Measurements from ENCODE around the gene KIF5B.

DNA sequence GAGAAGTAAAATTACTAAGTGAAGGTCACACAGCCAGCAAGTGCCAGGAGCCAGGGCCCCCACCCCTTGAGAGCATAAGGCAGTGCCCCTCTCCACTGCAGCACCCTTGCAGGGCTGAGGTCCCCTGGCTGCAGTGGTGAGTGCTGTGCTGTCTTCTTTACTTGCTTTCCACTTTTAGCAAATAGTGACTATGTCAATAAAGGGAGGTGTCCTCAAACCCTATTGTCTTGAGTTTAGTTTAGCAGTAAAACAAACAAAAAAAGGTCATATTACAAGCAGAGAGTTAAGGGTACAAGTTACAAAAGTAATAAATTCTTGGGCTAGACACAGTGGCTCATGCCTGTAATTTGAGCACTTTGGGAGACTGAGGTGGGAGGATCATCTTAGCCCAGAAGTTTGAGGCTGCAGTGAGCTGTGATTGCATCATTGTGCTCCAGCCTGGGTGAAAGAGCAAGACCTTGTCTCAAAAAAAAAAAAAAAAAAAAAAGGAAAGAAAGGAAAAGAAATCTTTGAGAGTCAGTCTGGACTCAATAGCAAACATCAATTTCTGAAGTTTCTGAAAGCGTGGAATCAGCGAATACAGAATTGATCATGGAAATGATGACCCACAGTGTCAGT, 39.0 kb upstream of the KIF5B start:
- TF ChIP-seq, protein P1, sequence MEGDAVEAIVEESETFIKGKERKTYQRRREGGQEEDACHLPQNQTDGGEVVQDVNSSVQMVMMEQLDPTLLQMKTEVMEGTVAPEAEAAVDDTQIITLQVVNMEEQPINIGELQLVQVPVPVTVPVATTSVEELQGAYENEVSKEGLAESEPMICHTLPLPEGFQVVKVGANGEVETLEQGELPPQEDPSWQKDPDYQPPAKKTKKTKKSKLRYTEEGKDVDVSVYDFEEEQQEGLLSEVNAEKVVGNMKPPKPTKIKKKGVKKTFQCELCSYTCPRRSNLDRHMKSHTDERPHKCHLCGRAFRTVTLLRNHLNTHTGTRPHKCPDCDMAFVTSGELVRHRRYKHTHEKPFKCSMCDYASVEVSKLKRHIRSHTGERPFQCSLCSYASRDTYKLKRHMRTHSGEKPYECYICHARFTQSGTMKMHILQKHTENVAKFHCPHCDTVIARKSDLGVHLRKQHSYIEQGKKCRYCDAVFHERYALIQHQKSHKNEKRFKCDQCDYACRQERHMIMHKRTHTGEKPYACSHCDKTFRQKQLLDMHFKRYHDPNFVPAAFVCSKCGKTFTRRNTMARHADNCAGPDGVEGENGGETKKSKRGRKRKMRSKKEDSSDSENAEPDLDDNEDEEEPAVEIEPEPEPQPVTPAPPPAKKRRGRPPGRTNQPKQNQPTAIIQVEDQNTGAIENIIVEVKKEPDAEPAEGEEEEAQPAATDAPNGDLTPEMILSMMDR (IDR thresholded peaks at IDR 0.05) = no peak
- TF ChIP-seq POLR2A (IDR thresholded peaks at IDR 0.05) = no peak

Data from lower leg skin (tissue), 3 donors.